ENCODE results near the gene CA11. TPM values are rescaled to one million over a fixed set of nuclear protein-coding genes. Genes with fewer than 3 reads are reported as not detected.

CA11 gene
- total RNA-seq, 1 donor from 2014 or later: 3.7 TPM

Other genes starting within 250 kb of the CA11 start
- gene GRWD1, start 200.2 kb downstream of the CA11 start, total RNA-seq: 26.6 TPM
- 0.51 TPM for gene KCNJ14, start 190.6 kb downstream of the CA11 start, total RNA-seq
- gene CYTH2, start 176.8 kb downstream of the CA11 start, total RNA-seq: 39.1 TPM
- gene LMTK3, start 134.4 kb downstream of the CA11 start, total RNA-seq: 0.92 TPM
- 2.4 TPM for gene SULT2B1, start 94.0 kb downstream of the CA11 start, total RNA-seq
- gene SPACA4, start 39.4 kb downstream of the CA11 start, total RNA-seq: not detected
- 10.2 TPM for gene FAM83E, start 31.1 kb downstream of the CA11 start, total RNA-seq
- gene RPL18, start 27.0 kb downstream of the CA11 start, total RNA-seq: 1,428 TPM
- gene SPHK2, start 26.7 kb downstream of the CA11 start, total RNA-seq: 9.2 TPM
- 8.7 TPM for gene DBP, start 8.8 kb downstream of the CA11 start, total RNA-seq
- 0.21 TPM for gene NTN5, start 26.8 kb upstream of the CA11 start, total RNA-seq
- gene FUT2, start 49.8 kb upstream of the CA11 start, total RNA-seq: 3.0 TPM
- 4.3 TPM for gene MAMSTR, start 73.5 kb upstream of the CA11 start, total RNA-seq
- gene RASIP1, start 94.4 kb upstream of the CA11 start, total RNA-seq: 24.1 TPM
- not detected for gene IZUMO1, start 100.7 kb upstream of the CA11 start, total RNA-seq
- gene FUT1, start 106.5 kb upstream of the CA11 start, total RNA-seq: 1.1 TPM
- not detected for gene FGF21, start 109.3 kb upstream of the CA11 start, total RNA-seq
- 23.1 TPM for gene BCAT2, start 164.8 kb upstream of the CA11 start, total RNA-seq
- 1.2 TPM for gene HSD17B14, start 190.3 kb upstream of the CA11 start, total RNA-seq
- gene PLEKHA4, start 222.4 kb upstream of the CA11 start, total RNA-seq: 18.1 TPM
- 64.0 TPM for gene PPP1R15A, start 226.2 kb upstream of the CA11 start, total RNA-seq

Data from tongue (tissue), 1 donor.